Stimulated activated CD4-positive, alpha-beta T cell treated with anti-CD3 and anti-CD28 coated beads, Interleukin-12 subunit alpha, Interleukin-12 subunit beta, amount 100 ng/mL, for 24 hours (primary cell): ENCODE results near the gene PATJ.
"Not testable (repeated sequence)": the region's sequence is repeated elsewhere in the genome, so short reads cannot be mapped to it uniquely, and the experiment has no call there.

Experiments used
- DNase-seq, 2 experiments: peaks; one replicate each; pipeline ENCODE4 v3.0.0-alpha.2; 2020; ENCODE audit warnings: low read depth in 2 of 2

Gene PATJ

GRCh38 chr1:62210960-62211359 is 468.7 kb downstream of the PATJ start:
- DNase-seq: no peak

DNA sequence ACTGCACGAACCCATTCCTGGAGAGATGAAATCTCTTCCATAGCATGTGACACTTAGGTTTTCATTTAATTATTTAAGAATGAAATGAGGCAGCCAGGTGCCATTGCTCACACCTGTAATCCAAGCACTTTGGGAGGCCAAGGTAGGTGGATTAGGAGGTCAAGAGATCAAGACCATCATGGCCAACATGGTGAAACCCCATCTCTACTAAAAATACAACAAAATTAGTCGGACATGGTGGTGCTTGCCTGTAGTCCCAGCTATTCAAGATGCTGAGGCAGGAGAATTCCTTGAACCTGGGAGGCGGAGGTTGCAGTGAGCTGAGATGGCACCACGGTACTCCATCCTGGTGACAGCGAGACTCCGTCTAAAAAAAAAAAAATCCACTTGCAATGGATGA is 470.1 kb downstream of the PATJ start:
- no peak for DNase-seq

- no peak for DNase-seq
Observed at GRCh38 chr1:62213075-62213914, 471.0 kb downstream of the PATJ start.

DNA sequence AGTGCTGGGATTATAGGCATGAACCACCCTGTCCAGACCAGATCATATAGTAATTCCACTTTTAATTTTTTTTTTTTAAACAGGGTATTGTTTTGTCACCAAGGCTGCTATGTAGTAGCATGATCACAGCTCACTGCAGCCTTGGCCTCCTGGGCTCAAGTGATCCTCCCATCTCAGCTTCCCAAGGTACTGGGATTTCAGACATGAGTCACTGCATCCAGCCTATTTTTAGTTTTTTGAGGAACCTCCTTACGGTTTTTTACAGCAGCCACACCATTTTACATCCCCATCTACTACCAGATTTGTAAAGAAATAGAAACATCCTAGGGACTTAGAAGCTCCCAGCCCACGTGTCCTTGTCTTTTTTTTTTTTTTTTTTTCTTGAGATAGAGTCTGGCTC is 476.3 kb downstream of the PATJ start:
- DNase-seq: no peak

DNA sequence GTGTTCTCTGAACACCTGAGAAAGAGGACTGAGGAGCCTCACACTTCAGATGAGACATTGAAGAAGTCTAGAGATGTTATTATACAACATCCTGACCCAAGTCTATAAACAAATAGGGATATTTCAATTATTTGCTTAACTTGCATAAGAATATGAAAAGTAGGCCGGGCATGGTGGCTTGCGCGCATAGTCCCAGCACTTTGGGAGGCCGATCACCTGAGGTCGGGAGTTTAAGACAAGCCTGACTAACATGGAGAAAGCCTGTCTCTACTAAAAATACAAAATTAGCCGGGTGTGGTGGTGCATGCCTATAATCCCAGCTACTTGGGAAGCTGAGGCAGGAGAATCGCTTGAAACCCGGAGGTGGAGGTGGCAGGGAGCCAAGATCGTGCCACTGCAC is 478.2 kb downstream of the PATJ start:
- DNase-seq: not testable (repeated sequence)

GRCh38 chr1:62221171-62221570 is 478.9 kb downstream of the PATJ start:
- no peak for DNase-seq

DNA sequence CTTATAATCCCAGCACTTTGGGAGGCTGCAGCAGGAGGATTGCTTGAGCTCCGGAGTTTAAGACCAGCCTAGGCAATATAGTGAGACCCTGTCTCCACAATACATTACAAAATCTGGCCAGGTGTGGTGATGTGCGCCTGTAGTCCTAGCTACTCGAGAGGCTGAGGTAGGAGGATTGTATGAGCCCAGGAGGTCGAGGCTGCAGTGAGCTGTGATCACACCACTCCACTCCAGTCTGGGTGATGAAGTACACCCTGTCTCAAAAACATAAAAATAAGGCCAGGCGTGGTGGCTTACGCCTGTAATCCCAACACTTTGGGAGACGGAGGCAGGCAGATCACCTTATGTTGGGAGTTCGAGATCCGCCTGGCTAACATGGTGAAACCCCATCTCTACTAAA is 480.0 kb downstream of the PATJ start:
- DNase-seq: no peak

GRCh38 chr1:62224182-62224581 is 481.9 kb downstream of the PATJ start:
- DNase-seq: no peak

GRCh38 chr1:62227496-62227895 is 485.2 kb downstream of the PATJ start:
- no peak for DNase-seq
